GM12878 (cell line): ENCODE data around the gene RNF13. TPM values are rescaled to one million over a fixed set of nuclear protein-coding genes. Genes with fewer than 3 reads are reported as not detected.

Experiments
- ATAC-seq: fragments of 200-7000 bp; cut with Tn5 transposase; 3 replicates; pipeline ENCODE4 v1.9.1; 2020; ENCODE audit warnings: mild to moderate bottlenecking, moderate library complexity
- BruUV-seq: library from RNA; stranded (reverse); fragments of 400-500 nt; replicated peaks from 2 replicates; lab custom pipeline; 2021; lab: Mats Ljungman, UMichigan
- CTCF ChIA-PET: fragments of 300-600 bp; sonication (Branson Sonifier 250); formaldehyde crosslinking; extraction: SDS; loops from one replicate; lab custom pipeline; 2021; ENCODE audit warnings: inconsistent platforms; lab: Yijun Ruan, JAX
- POLR2A ChIA-PET: fragments of 350-600 bp; formaldehyde crosslinking; extraction: SDS; loops from one replicate; lab custom pipeline; 2021; ENCODE audit warnings: inconsistent platforms; lab: Charles Lee
- RAD21 ChIA-PET: fragments of 300-600 bp; sonication (Branson Sonifier 250); formaldehyde crosslinking; loops from one replicate; lab custom pipeline; 2023; ENCODE audit warnings: antibody characterized with exemption; ENCODE audit not compliant: unreplicated experiment; lab: Charles Lee
- SMC1A ChIA-PET: fragments of 300-600 bp; sonication (Branson Sonifier 250); formaldehyde crosslinking; loops from one replicate; lab custom pipeline; 2023; ENCODE audit not compliant: unreplicated experiment, uncharacterized antibody; lab: Charles Lee
- DNase-seq: peaks from one replicate; pipeline ENCODE4 v3.0.0-alpha.2; 2011; ENCODE audit warnings: low read depth, low spot score
- FAIRE-seq: peaks from 3 replicates; lab custom pipeline; 2011; peaks lifted over from hg19 to GRCh38; lab: Jason Lieb, UNC
- H2AFZ ChIP-seq: 2 replicates; pipeline ENCODE4 v1.6.0; 2011; ENCODE audit warnings: low read depth, low read length, control low read depth; ENCODE audit not compliant: control insufficient read depth
- H3K27ac ChIP-seq: 2 replicates; pipeline ENCODE4 v1.5.1; 2011; ENCODE audit warnings: control low read depth; ENCODE audit not compliant: control insufficient read depth, insufficient read depth
- H3K27me3 ChIP-seq, 2 experiments: replicated peaks in 1 of 2; 2 replicates each; pipeline versions ENCODE4 v1.6.0 to v1.6.1; 2011; ENCODE audit warnings: low read length in 1 of 2; ENCODE audit not compliant: control insufficient read depth in 2 of 2, insufficient read depth in 2 of 2
- H3K36me3 ChIP-seq, 2 experiments: 2 replicates each; pipeline ENCODE4 v1.5.1; 2011; ENCODE audit warnings: low read length in 1 of 2; ENCODE audit not compliant: control insufficient read depth in 2 of 2, insufficient read depth in 2 of 2
- H3K4me1 ChIP-seq: 2 replicates; pipeline ENCODE4 v1.6.1; 2011; ENCODE audit warnings: mild to moderate bottlenecking, low read length, moderate library complexity, mixed read lengths; ENCODE audit not compliant: control insufficient read depth, insufficient read depth
- H3K4me2 ChIP-seq: 2 replicates; pipeline ENCODE4 v1.6.0; 2011; ENCODE audit warnings: control low read depth; ENCODE audit not compliant: control insufficient read depth, insufficient read depth
- H3K4me3 ChIP-seq: fragments of 200-600 bp; sonication (generic); 2 replicates; pipeline ENCODE4 v1.5.1; 2016
- H3K79me2 ChIP-seq: 2 replicates; pipeline ENCODE4 v1.6.0; 2011; ENCODE audit warnings: low read length; ENCODE audit not compliant: control insufficient read depth, insufficient read depth
- H3K9ac ChIP-seq: 2 replicates; pipeline ENCODE4 v1.8.0; 2011; ENCODE audit warnings: low read length, control low read depth, mixed read lengths; ENCODE audit not compliant: control insufficient read depth, insufficient read depth
- H3K9me3 ChIP-seq: replicated peaks from 3 replicates; pipeline ENCODE4 v1.5.1; 2011; ENCODE audit warnings: mild to moderate bottlenecking, low read length; ENCODE audit not compliant: control insufficient read depth, insufficient read depth
- H4K20me1 ChIP-seq: 2 replicates; pipeline ENCODE4 v1.6.0; 2011; ENCODE audit not compliant: control insufficient read depth, insufficient read depth
- ASH2L ChIP-seq: fragments of 300-600, 200-600 bp; sonication (generic); IDR thresholded peaks from 2 replicates; pipeline ENCODE4 v1.6.1; 2017; ENCODE audit warnings: low read depth, mild to moderate bottlenecking, borderline replicate concordance
- BCL11A ChIP-seq: IDR thresholded peaks from 2 replicates; pipeline ENCODE4 v1.6.1; 2011; ENCODE audit warnings: low read depth, low read length
- CEBPB ChIP-seq, 2 experiments: fragments of 150-350 bp in 1 of 2; IDR thresholded peaks; 2 replicates each; pipeline ENCODE4 v1.6.1; 2012 to 2014; ENCODE audit warnings: low read depth in 2 of 2, low read length in 2 of 2, borderline replicate concordance in 1 of 2, inconsistent platforms in 1 of 2
- CUX1 ChIP-seq: IDR thresholded peaks from 2 replicates; pipeline ENCODE4 v1.6.1; 2012; ENCODE audit warnings: improper control_type of control experiment, low read depth, low read length; ENCODE audit not compliant: insufficient replicate concordance
- FOS ChIP-seq: IDR thresholded peaks from 3 replicates; pipeline ENCODE4 v1.6.1; 2011; ENCODE audit warnings: borderline replicate concordance; ENCODE audit not compliant: insufficient read length; ENCODE audit errors: extremely low read depth
- NFYB ChIP-seq: IDR thresholded peaks from 2 replicates; pipeline ENCODE4 v1.6.1; 2011; ENCODE audit warnings: low read depth, mild to moderate bottlenecking, low read length, improper control_type of control experiment, moderate library complexity; ENCODE audit not compliant: insufficient read depth
- NR2C2 ChIP-seq: IDR thresholded peaks from 2 replicates; pipeline ENCODE4 v1.6.1; 2011; ENCODE audit warnings: borderline replicate concordance, low read depth; ENCODE audit not compliant: control insufficient read depth, insufficient read length
- PAX8 ChIP-seq: fragments of 450-650 bp; IDR thresholded peaks from 2 replicates; pipeline ENCODE4 v1.6.1; 2017; ENCODE audit warnings: mild to moderate bottlenecking, moderate library complexity
- RAD51 ChIP-seq: fragments of 450-650 bp; IDR thresholded peaks from 2 replicates; pipeline ENCODE4 v1.6.1; 2016; ENCODE audit warnings: moderate library complexity, mild to moderate bottlenecking, inconsistent platforms
- STAT3 ChIP-seq: IDR thresholded peaks from 2 replicates; pipeline ENCODE4 v1.6.1; 2011; ENCODE audit warnings: low read depth, low read length, improper control_type of control experiment
- TCF12 ChIP-seq: IDR thresholded peaks from 2 replicates; pipeline ENCODE4 v1.6.1; 2011; ENCODE audit warnings: low read depth, mild to moderate bottlenecking, low read length
- WGBS: methylation state at CpG from one replicate; pipeline ENCODE4 v1.1.6; 2016; ENCODE audit warnings: low lambda C conversion rate; ENCODE audit not compliant: insufficient replicate concordance, insufficient coverage; ENCODE audit errors: missing lambda C conversion rate; 5-methylcytosine and 5-hydroxymethylcytosine counted together
- in situ Hi-C: fragments of 300-500 bp; cut with MboI; formaldehyde crosslinking; loops from 9 replicates; pipeline ENCODE4 v1.14.3; 2018; ENCODE audit warnings: mixed read lengths
- intact Hi-C: fragments of 100-400 bp; cut with micrococcal nuclease; formaldehyde crosslinking; loops from one replicate; pipeline ENCODE4 v1.14.2; 2022; ENCODE audit not compliant: unreplicated experiment
- polyA plus RNA-seq, 11 experiments: library from polyadenylated mRNA; depleted of rRNA in 4 of 11; unstranded in 6 of 11; stranded (reverse) in 5 of 11; fragments of >200 nt; fragmentation: Nextera tagmentation in 4 of 11; fragmentation: Illumina TruSeq in 1 of 11; extraction: Ambion mirVana in 4 of 11; extraction: Trizol in 1 of 11; gene quantifications; 1 replicate in 1 of 11; 2 replicates in 10 of 11; pipeline versions ENCODE4 v1.2.1 to v1.2.3, GENCODE V29; 2011 to 2016; ENCODE audit warnings: inconsistent platforms in 2 of 11, missing spikeins in 2 of 11, low read depth in 1 of 11
- total RNA-seq, 4 experiments: library from RNA; depleted of rRNA in 3 of 4; stranded (reverse); fragments of >200 nt in 3 of 4; fragmentation: Illumina TruSeq in 1 of 4; extraction: Trizol in 1 of 4; gene quantifications; 2 replicates each; pipeline versions ENCODE4 v1.2.1 to v1.2.3, GENCODE V29; 2013 to 2021

The RNF13 gene
- total and polyA plus RNA-seq, 10 of the 15 experiments (the other 5 are each of a cell fraction or from before 2014, with no cell fraction given): 18.9 to 73.4 (median 36.7) TPM

GRCh38 chr3:149819432-149819831, 6.4 kb downstream of the RNF13 start:
- in situ Hi-C loops (no loop called here), intact Hi-C loops (no loop called here)
- ChIA-PET POLR2A (no interaction called here), CTCF (interaction anchor here (0.8 to 8.0 kb wide), 6 partner anchors 11 to 401 kb away, joined by 3 to 68 read pairs (median 4); no protein-coding TSS in a partner anchor), RAD21 (interaction anchor here (1.0 kb wide), 1 partner anchor 365 kb away, joined by 3 read pairs; no protein-coding TSS in a partner anchor), SMC1A (interaction anchor here (0.8 to 2.2 kb wide), 4 partner anchors 11 to 622 kb away, joined by 3 to 9 read pairs (median 3); no protein-coding TSS in a partner anchor)
- H2AFZ ChIP-seq: no peak overlapping the region
- H3K9ac ChIP-seq: no peak overlapping the region
- H3K27ac ChIP-seq: no peak overlapping the region
- H3K36me3 ChIP-seq: no peaks in the 10 kb centered on the region
- no peak for FAIRE-seq
- 100% methylated on average over 1 of the region's 1 CpG for WGBS
- peaks cover 3% of the 10 kb centered on the region for H3K9me3 ChIP-seq
- no TSS peak for BruUV-seq
- no peak for TF ChIP-seq BCL11A
- no peak for TF ChIP-seq ASH2L
- no peak for TF ChIP-seq TCF12
- no peak for TF ChIP-seq RAD51
- no peaks in the 10 kb centered on the region for H3K4me1 ChIP-seq
- no peaks in the 10 kb centered on the region for H3K27me3 ChIP-seq
- no peak for DNase-seq
- H4K20me1 ChIP-seq: no peaks in the 10 kb centered on the region
- no peak overlapping the region for H3K4me3 ChIP-seq
- no peak for ATAC-seq
- H3K79me2 ChIP-seq: peaks cover 75% of the 10 kb centered on the region
- H3K4me2 ChIP-seq: no peak overlapping the region

- Histone ChIP-seq H4K20me1 (no peaks in the 10 kb centered on the region), H3K79me2 (peaks cover 67% of the 10 kb centered on the region), H3K9me3 (peaks cover 3% of the 10 kb centered on the region), H3K27me3 (no peaks in the 10 kb centered on the region), H3K36me3 (no peaks in the 10 kb centered on the region; a peak in 1 of 4 replicates), H2AFZ (no peak overlapping the region), H3K4me2 (no peak overlapping the region), H3K9ac (no peak overlapping the region), H3K27ac (no peak overlapping the region), H3K4me3 (no peak overlapping the region), H3K4me1 (no peaks in the 10 kb centered on the region)
- ATAC-seq (no peak), DNase-seq (no peak), FAIRE-seq (no peak)
- intact Hi-C loops (no loop called here), in situ Hi-C loops (no loop called here)
- CTCF ChIA-PET: interaction anchor here (1.2 to 8.0 kb wide), 4 partner anchors 11 to 60 kb away, joined by 3 to 68 read pairs (median 7); no protein-coding TSS in a partner anchor
- TF ChIP-seq STAT3 (no peak), CUX1 (no peak), PAX8 (no peak), FOS (no peak), CEBPB (IDR thresholded peaks at IDR 0.05; ENCODE audit: borderline replicate concordance in 1 of 2, low read depth in 2 of 2, low read length in 2 of 2) (no peak), NR2C2 (no peak), NFYB (no peak)
- WGBS: 91% methylated on average over 4 of the region's 4 CpGs
- BruUV-seq: no TSS peak
- RAD21 ChIA-PET: no interaction called here
- SMC1A ChIA-PET: interaction anchor here (0.7 to 2.2 kb wide), 4 partner anchors 11 to 621 kb away, joined by 3 to 9 read pairs (median 3); no protein-coding TSS in a partner anchor
- POLR2A ChIA-PET: no interaction called here
These were observed 7.2 kb downstream of the RNF13 start for GRCh38 chr3:149820183-149820582.
